Measurements from ENCODE around the gene NUP214.

- TF ChIP-seq, protein P1, sequence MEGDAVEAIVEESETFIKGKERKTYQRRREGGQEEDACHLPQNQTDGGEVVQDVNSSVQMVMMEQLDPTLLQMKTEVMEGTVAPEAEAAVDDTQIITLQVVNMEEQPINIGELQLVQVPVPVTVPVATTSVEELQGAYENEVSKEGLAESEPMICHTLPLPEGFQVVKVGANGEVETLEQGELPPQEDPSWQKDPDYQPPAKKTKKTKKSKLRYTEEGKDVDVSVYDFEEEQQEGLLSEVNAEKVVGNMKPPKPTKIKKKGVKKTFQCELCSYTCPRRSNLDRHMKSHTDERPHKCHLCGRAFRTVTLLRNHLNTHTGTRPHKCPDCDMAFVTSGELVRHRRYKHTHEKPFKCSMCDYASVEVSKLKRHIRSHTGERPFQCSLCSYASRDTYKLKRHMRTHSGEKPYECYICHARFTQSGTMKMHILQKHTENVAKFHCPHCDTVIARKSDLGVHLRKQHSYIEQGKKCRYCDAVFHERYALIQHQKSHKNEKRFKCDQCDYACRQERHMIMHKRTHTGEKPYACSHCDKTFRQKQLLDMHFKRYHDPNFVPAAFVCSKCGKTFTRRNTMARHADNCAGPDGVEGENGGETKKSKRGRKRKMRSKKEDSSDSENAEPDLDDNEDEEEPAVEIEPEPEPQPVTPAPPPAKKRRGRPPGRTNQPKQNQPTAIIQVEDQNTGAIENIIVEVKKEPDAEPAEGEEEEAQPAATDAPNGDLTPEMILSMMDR (IDR thresholded peaks at IDR 0.05): no peak
- no peak for TF ChIP-seq POLR2A (IDR thresholded peaks at IDR 0.05)
Observed at GRCh38 chr9:131114084-131114535, 11.3 kb upstream of the NUP214 start.

Data from vagina (tissue), 2 donors.